Measurements from ENCODE around the gene TNXB. TPM values are rescaled to one million over a fixed set of nuclear protein-coding genes. Genes with fewer than 3 reads are reported as not detected.

The TNXB gene
- total and polyA plus RNA-seq, 11 donors = 17.8 to 234 (median 51.8) TPM

DNA sequence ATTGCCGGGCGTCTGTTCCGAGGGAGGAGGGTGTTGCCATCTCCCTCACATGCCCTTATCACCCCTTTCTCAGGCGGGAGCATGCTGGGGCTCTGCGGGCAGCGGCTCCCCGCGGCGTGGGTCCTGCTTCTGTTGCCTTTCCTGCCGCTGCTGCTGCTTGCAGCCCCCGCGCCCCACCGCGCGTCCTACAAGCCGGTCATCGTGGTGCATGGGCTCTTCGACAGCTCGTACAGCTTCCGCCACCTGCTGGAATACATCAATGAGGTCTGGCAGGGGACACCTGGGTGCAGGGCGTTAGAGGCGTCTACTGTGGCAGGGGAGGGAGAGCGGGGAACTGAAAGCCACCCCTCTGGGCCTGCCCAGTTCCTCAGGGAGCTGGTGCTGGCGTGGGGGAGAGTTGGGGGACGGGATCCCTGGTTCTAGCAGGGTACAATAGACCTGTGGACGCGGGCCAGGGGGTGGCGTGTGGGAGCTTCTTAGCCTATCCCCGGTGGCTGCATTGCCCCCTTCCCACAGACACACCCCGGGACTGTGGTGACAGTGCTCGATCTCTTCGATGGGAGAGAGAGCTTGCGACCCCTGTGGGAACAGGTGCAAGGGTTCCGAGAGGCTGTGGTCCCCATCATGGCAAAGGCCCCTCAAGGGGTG, 45.5 kb upstream of the TNXB start:
- Histone ChIP-seq H3K9me3 (no peaks in the 10 kb centered on the region), H3K27me3 (peaks cover 0 to 29% (median 0%) of the 10 kb centered on the region in 9 donors), H3K4me3 (peak overlapping the region; percentile 47 to 91 (median 78)), H3K36me3 (peaks cover 0 to 41% (median 31%) of the 10 kb centered on the region in 9 donors), H3K27ac (peak overlapping the region; percentile 66 to 96 (median 91)), H3K4me1 (peaks cover 6 to 41% (median 21%) of the 10 kb centered on the region in 12 donors)
- peak; percentile 60 to 78 (median 67) for DNase-seq
- intact Hi-C loops (cut with DNase I) = loop anchor here in 8 of 10 donors (1.0 to 10.0 kb wide), 12 partner anchors 22 to 110 kb away; partner anchors contain the start of genes AGPAT1 (in 2 of the 8) and ATF6B (in 2 of the 8)
- ATAC-seq = peak; percentile 59 to 70 (median 67)
- TF ChIP-seq, protein P1, sequence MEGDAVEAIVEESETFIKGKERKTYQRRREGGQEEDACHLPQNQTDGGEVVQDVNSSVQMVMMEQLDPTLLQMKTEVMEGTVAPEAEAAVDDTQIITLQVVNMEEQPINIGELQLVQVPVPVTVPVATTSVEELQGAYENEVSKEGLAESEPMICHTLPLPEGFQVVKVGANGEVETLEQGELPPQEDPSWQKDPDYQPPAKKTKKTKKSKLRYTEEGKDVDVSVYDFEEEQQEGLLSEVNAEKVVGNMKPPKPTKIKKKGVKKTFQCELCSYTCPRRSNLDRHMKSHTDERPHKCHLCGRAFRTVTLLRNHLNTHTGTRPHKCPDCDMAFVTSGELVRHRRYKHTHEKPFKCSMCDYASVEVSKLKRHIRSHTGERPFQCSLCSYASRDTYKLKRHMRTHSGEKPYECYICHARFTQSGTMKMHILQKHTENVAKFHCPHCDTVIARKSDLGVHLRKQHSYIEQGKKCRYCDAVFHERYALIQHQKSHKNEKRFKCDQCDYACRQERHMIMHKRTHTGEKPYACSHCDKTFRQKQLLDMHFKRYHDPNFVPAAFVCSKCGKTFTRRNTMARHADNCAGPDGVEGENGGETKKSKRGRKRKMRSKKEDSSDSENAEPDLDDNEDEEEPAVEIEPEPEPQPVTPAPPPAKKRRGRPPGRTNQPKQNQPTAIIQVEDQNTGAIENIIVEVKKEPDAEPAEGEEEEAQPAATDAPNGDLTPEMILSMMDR (IDR thresholded peaks at IDR 0.05) = peak; percentile 24 to 65 (median 47)
- TF ChIP-seq POLR2A (IDR thresholded peaks at IDR 0.05) = no peak
- 6 to 9% (median 7%) methylated on average over 21 to 34 of the region's 34 CpGs for WGBS, 4 donors

DNA sequence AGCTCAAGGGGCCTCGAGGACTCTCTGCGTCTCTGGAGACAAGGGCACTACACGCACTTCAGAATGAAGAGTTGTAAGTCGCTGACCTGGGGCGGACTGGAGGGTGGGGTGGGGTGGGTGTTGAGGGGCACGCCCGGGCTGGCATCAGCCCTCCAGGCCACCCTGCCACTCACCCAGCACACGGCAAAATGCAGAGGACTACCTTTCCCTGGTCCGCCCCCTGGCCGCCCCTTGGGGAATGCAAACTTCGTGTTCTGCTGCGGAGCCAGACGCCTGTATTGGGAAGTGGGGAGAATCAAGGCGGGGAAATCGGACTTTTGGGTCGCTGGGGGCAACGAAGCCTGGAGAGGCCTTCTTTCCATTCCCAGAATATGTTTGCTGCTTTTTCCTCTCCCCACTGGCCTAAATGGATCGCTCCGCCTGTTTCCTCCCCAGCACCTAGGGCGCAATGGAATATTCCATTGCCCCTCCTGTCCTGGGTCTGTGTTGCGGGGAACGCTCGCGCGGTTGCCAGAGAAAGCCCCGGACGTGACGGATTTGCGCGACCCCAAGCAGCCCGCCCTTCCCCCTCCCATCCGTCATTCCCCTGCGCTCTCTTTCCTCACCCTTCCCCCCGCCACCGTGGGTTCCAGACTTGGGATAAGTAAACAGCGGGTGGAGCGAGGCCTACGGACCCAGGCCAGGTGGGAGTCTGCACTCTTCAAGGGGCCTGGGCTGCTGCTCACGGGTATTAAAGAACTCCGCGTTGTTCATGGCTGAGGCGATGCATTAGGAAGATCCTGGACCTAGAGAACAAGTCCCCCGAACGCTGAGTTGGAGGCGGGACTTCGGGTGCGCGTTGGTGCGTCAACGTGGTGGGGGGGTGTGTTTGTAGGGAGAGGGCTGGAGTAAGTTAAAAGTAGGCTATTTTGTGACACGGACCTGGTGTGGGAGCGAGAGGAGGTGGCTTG, 44.7 kb upstream of the TNXB start, which contains the start of gene PPT2:
Gene PPT2 (plus strand): TSS at position 578 of the 950 bp plus-strand sequence. CDS start 454 bp downstream, outside the sequence.
- 1 to 2% (median 1%) methylated on average over 49 to 52 of the region's 52 CpGs for WGBS, 4 donors
- intact Hi-C loops (cut with DNase I) = loop anchor here in 8 of 10 donors (1.0 to 10.0 kb wide), 13 partner anchors 22 to 109 kb away; partner anchors contain the start of genes AGPAT1 (in 2 of the 8), ATF6B (in 2 of the 8) and FKBPL (in 1 of the 8)
- ATAC-seq (peak; percentile 89 to 94 (median 92)), DNase-seq (peak; percentile 92 to 96 (median 94))
- Histone ChIP-seq H3K4me3 (peak within 1 kb of the TSS; percentile 47 to 91 (median 78)), H3K27ac (peak within 1 kb of the TSS; percentile 66 to 96 (median 91)), H3K9me3 (no peaks in the 10 kb centered on the region), H3K27me3 (peaks cover 0 to 37% (median 4%) of the 10 kb centered on the region in 9 donors), H3K4me1 (peaks cover 6 to 41% (median 21%) of the 10 kb centered on the region in 12 donors), H3K36me3 (peaks cover 0 to 36% (median 29%) of the 10 kb centered on the region in 9 donors)
- TF ChIP-seq, protein P1 (IDR thresholded peaks at IDR 0.05) = peak in 5 of 12 donors; percentile 3 to 46 (median 18)
- no peak for TF ChIP-seq POLR2A (IDR thresholded peaks at IDR 0.05)

DNA sequence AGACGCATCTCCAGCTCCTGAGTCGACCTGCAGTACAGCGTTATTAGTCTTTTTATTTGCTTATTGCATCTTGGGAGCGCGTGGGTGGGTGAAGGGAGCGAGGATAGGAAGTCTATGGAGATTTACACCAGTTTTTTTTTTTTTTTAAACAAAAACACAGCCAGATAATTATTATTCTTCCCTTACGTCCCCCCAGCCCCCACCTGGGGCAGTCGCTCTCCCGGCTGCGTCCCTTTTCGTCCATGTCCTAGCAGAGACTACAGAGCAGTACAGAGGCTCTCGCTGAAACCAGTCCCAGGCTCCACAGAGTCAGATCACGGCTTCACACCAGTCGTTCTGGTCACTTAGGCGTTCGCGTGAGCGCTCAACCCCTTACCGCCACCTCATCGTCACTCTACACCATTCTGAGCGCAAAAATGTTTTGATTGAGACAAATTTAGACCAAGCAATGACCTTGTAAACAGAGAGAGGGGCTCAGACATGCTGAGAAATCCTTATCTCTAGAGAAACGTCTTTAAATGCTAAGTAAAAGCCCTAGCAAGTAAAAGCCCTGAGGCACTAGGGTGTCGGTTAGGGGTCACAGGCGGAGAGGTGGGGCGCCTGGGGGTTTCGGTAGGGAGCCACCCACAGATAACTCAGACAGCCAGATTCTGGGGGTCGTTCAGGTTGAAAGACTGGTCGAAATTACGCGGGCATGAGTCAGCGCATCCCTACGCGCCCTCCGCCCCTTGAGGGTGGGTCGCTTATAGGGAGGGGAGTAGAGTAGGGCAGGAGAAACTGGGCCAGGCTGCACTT, 43.8 kb upstream of the TNXB start:
- peaks cover 0 to 45% (median 4%) of the 10 kb centered on the region in 9 donors for H3K27me3 ChIP-seq
- DNase-seq = peak in 2 of 5 donors; percentile 55 to 68
- no peaks in the 10 kb centered on the region for H3K9me3 ChIP-seq
- peak overlapping the region; percentile 47 to 91 (median 78) for H3K4me3 ChIP-seq
- TF ChIP-seq, protein P1 (IDR thresholded peaks at IDR 0.05) = no peak
- no peak for TF ChIP-seq POLR2A (IDR thresholded peaks at IDR 0.05)
- peak overlapping the region; percentile 66 to 96 (median 91) for H3K27ac ChIP-seq
- WGBS, 4 donors = 36 to 43% (median 38%) methylated on average over 32 to 35 of the region's 35 CpGs
- ATAC-seq = peak in 3 of 4 donors; percentile 22 to 38 (median 31)
- H3K36me3 ChIP-seq = peaks cover 0 to 29% (median 22%) of the 10 kb centered on the region in 9 donors
- intact Hi-C loops (cut with DNase I) = loop anchor here in 7 of 10 donors (1.0 to 10.0 kb wide), 6 partner anchors 22 to 108 kb away; partner anchors contain the start of gene FKBPL (in 1 of the 7)
- peaks cover 6 to 41% (median 21%) of the 10 kb centered on the region in 12 donors for H3K4me1 ChIP-seq
